Fibroblast of lung (primary cell): ENCODE results near the gene SH3GL3. TPM values are rescaled to one million over a fixed set of nuclear protein-coding genes. Genes with fewer than 3 reads are reported as not detected.

Source experiments
- DNase-seq, 2 donors: peaks; one replicate each; pipeline versions ENCODE4 v3.0.0 to v3.0.0-alpha.2; 2010; ENCODE audit warnings: low read depth in 2 of 2
- H2AFZ ChIP-seq: 2 replicates; pipeline ENCODE4 v1.5.1; 2012; ENCODE audit warnings: low read length, control low read depth, inconsistent platforms
- H3K27ac ChIP-seq: 2 replicates; pipeline ENCODE4 v1.5.1; 2011; ENCODE audit warnings: low read length, control low read depth; ENCODE audit not compliant: insufficient read depth
- H3K27me3 ChIP-seq: 2 replicates; pipeline ENCODE4 v1.5.1; 2011; ENCODE audit warnings: mild to moderate bottlenecking, low read length; ENCODE audit not compliant: control insufficient read depth, insufficient read depth
- H3K36me3 ChIP-seq: 2 replicates; pipeline ENCODE4 v1.5.1; 2011; ENCODE audit warnings: low read length; ENCODE audit not compliant: control insufficient read depth, insufficient read depth
- H3K4me1 ChIP-seq: 2 replicates; pipeline ENCODE4 v1.5.1; 2011; ENCODE audit warnings: low read length; ENCODE audit not compliant: control insufficient read depth, insufficient read depth; ENCODE audit errors: extremely low read depth
- H3K4me2 ChIP-seq: 2 replicates; pipeline ENCODE4 v1.5.1; 2011; ENCODE audit warnings: low read length, control low read depth; ENCODE audit not compliant: insufficient read depth; ENCODE audit errors: extremely low read depth
- H3K4me3 ChIP-seq, 4 experiments: fragments of 200-600 bp in 1 of 4; sonication (generic) in 1 of 4; replicated peaks in 1 of 4; 2 replicates each; pipeline ENCODE4 v1.5.1; 2011 to 2016; ENCODE audit warnings: low read length in 4 of 4, low read depth in 3 of 4, mild to moderate bottlenecking in 3 of 4, control low read depth in 2 of 4, inconsistent platforms in 1 of 4, mixed read lengths in 1 of 4; ENCODE audit not compliant: insufficient read depth in 1 of 4; ENCODE audit errors: control extremely low read depth in 1 of 4
- H3K79me2 ChIP-seq: 2 replicates; pipeline ENCODE4 v1.5.1; 2012; ENCODE audit warnings: mild to moderate bottlenecking, low read length, inconsistent platforms; ENCODE audit not compliant: control insufficient read depth, insufficient read depth
- H3K9ac ChIP-seq: 2 replicates; pipeline ENCODE4 v1.5.1; 2011; ENCODE audit warnings: mild to moderate bottlenecking, low read length, control low read depth; ENCODE audit not compliant: insufficient read depth
- H3K9me3 ChIP-seq: 2 replicates; pipeline ENCODE4 v1.5.1; 2012; ENCODE audit warnings: low read depth, low read length; ENCODE audit not compliant: control insufficient read depth, insufficient read depth
- H4K20me1 ChIP-seq: 2 replicates; pipeline ENCODE4 v1.5.1; 2011; ENCODE audit warnings: low read length; ENCODE audit not compliant: control insufficient read depth, insufficient read depth; ENCODE audit errors: extremely low read depth
- CTCF ChIP-seq, 2 donors: IDR thresholded peaks in 1 of 2; conservative IDR thresholded peaks in 1 of 2; 1 replicate in 1 of 2; 2 replicates in 1 of 2; pipeline ENCODE4 v1.5.1; 2011 to 2012; ENCODE audit warnings: low read length in 2 of 2, control low read depth in 1 of 2, inconsistent platforms in 1 of 2, low read depth in 1 of 2, mild to moderate bottlenecking in 1 of 2
- EZH2 ChIP-seq: IDR thresholded peaks from 2 replicates; pipeline ENCODE4 v1.5.1; 2012; ENCODE audit warnings: low read length, control low read depth, mild to moderate bottlenecking; ENCODE audit errors: missing control alignments
- polyA plus RNA-seq, 2 donors: library from polyadenylated mRNA; depleted of rRNA in 1 of 2; stranded (reverse) in 1 of 2; unstranded in 1 of 2; fragments of >200 nt; gene quantifications; 2 replicates each; pipeline ENCODE4 v1.2.1, GENCODE V29; 2011 to 2012; ENCODE audit warnings: missing spikeins in 1 of 2
- total RNA-seq: library from RNA; depleted of rRNA; stranded (reverse); fragments of >200 nt; gene quantifications from 2 replicates; pipeline ENCODE4 v1.2.1, GENCODE V29; 2014

Gene SH3GL3
- total and polyA plus RNA-seq, 2 donors (not counting 1 experiment from before 2014, with no cell fraction given): under 0.01 to 0.05 TPM

- no peaks in the 10 kb centered on the region for H3K36me3 ChIP-seq
These were observed 29.6 kb downstream of the SH3GL3 start for GRCh38 chr15:83476708-83477107.

GRCh38 chr15:83477172-83477807 lies 30.1 kb downstream of the SH3GL3 start:
- Histone ChIP-seq H3K4me2 (no peak overlapping the region), H2AFZ (no peak overlapping the region), H3K27me3 (no peaks in the 10 kb centered on the region), H3K9me3 (no peaks in the 10 kb centered on the region), H3K9ac (no peak overlapping the region), H3K27ac (no peak overlapping the region), H3K4me3 (no peak overlapping the region), H3K4me1 (no peaks in the 10 kb centered on the region), H4K20me1 (no peaks in the 10 kb centered on the region), H3K36me3 (no peaks in the 10 kb centered on the region), H3K79me2 (no peaks in the 10 kb centered on the region)
- TF ChIP-seq EZH2 (no peak), CTCF (conservative IDR thresholded peaks at IDR 0.05 in 1 of 2, IDR thresholded peaks at IDR 0.05 in 1 of 2; ENCODE audit: low read depth in 1 of 2, low read length in 2 of 2) (no peak)
- DNase-seq: peak in 1 of 2 donors; percentile 11

More at GRCh38 chr15:83476708-83477107, 29.6 kb downstream of the SH3GL3 start:
- H3K4me1 ChIP-seq: no peaks in the 10 kb centered on the region
- no peaks in the 10 kb centered on the region for H3K79me2 ChIP-seq
- H3K27ac ChIP-seq: no peak overlapping the region
- H3K27me3 ChIP-seq: no peaks in the 10 kb centered on the region
- no peak overlapping the region for H3K4me3 ChIP-seq
- DNase-seq: no peak
- TF ChIP-seq EZH2: no peak
- TF ChIP-seq CTCF (conservative IDR thresholded peaks at IDR 0.05 in 1 of 2, IDR thresholded peaks at IDR 0.05 in 1 of 2; ENCODE audit: low read depth in 1 of 2, low read length in 2 of 2): no peak
- H3K9me3 ChIP-seq: no peaks in the 10 kb centered on the region
- H4K20me1 ChIP-seq: no peaks in the 10 kb centered on the region
- no peak overlapping the region for H2AFZ ChIP-seq
- H3K9ac ChIP-seq: no peak overlapping the region
- no peak overlapping the region for H3K4me2 ChIP-seq

GRCh38 chr15:83477808-83478537 lies 30.8 kb downstream of the SH3GL3 start:
- Histone ChIP-seq H3K4me3 (no peak overlapping the region), H3K36me3 (no peaks in the 10 kb centered on the region), H3K4me2 (no peak overlapping the region), H3K27ac (no peak overlapping the region), H3K9me3 (no peaks in the 10 kb centered on the region), H3K9ac (no peak overlapping the region), H4K20me1 (no peaks in the 10 kb centered on the region), H3K27me3 (no peaks in the 10 kb centered on the region), H3K4me1 (no peaks in the 10 kb centered on the region), H2AFZ (no peak overlapping the region), H3K79me2 (no peaks in the 10 kb centered on the region)
- TF ChIP-seq EZH2 (no peak), CTCF (conservative IDR thresholded peaks at IDR 0.05 in 1 of 2, IDR thresholded peaks at IDR 0.05 in 1 of 2; ENCODE audit: low read depth in 1 of 2, low read length in 2 of 2) (no peak)
- no peak for DNase-seq
